CD8-positive, alpha-beta memory T cell (primary cell): ENCODE measurements around the gene MORC2. TPM values are rescaled to one million over a fixed set of nuclear protein-coding genes. Genes with fewer than 3 reads are reported as not detected.

ENCODE experiments used
- CTCF ChIA-PET: fragments of 350-600 bp; sonication (Branson Sonifier 250); formaldehyde crosslinking; loops from one replicate; lab custom pipeline; 2021; ENCODE audit warnings: antibody characterized with exemption; lab: Charles Lee
- POLR2A ChIA-PET: fragments of 350-600 bp; sonication (Branson Sonifier 250); formaldehyde crosslinking; loops from one replicate; lab custom pipeline; 2021; ENCODE audit warnings: antibody characterized with exemption; lab: Charles Lee
- DNase-seq, 5 donors: peaks; one replicate each; pipeline versions ENCODE4 v3.0.0 to v3.0.0-alpha.2; 2020 to 2022; ENCODE audit warnings: mixed read lengths in 1 of 5
- H3K27ac ChIP-seq: one replicate; pipeline ENCODE4 v1.7.0; 2013; ENCODE audit warnings: low read depth, mild to moderate bottlenecking, low read length, moderate library complexity
- H3K27me3 ChIP-seq: 2 replicates; pipeline ENCODE4 v1.7.0; 2013; ENCODE audit warnings: low read length, mild to moderate bottlenecking; ENCODE audit not compliant: insufficient read depth, poor library complexity, severe bottlenecking
- H3K36me3 ChIP-seq: 2 replicates; pipeline ENCODE4 v1.7.0; 2013; ENCODE audit warnings: mild to moderate bottlenecking, low read length, moderate library complexity; ENCODE audit not compliant: insufficient read depth
- H3K4me1 ChIP-seq: 2 replicates; pipeline ENCODE4 v1.7.0; 2013; ENCODE audit warnings: mild to moderate bottlenecking, low read length, moderate library complexity; ENCODE audit not compliant: insufficient read depth
- H3K4me3 ChIP-seq: 2 replicates; pipeline ENCODE4 v1.7.0; 2013; ENCODE audit warnings: mild to moderate bottlenecking, low read length
- H3K9me3 ChIP-seq: 2 replicates; pipeline ENCODE4 v1.7.0; 2013; ENCODE audit warnings: mild to moderate bottlenecking, low read length
- H3K27ac Mint-ChIP-seq, 8 donors: one replicate each; pipeline ENCODE4 v1.8.0; 2020 to 2021; ENCODE audit warnings: mixed read lengths in 8 of 8, mild to moderate bottlenecking in 6 of 8, inconsistent platforms in 3 of 8, moderate library complexity in 3 of 8
- H3K27me3 Mint-ChIP-seq, 2 donors: one replicate each; pipeline ENCODE4 v1.8.0; 2020 to 2021; ENCODE audit warnings: mixed read lengths in 2 of 2, mild to moderate bottlenecking in 1 of 2, moderate library complexity in 1 of 2
- H3K36me3 Mint-ChIP-seq, 3 donors: one replicate each; pipeline ENCODE4 v1.8.0; 2020 to 2021; ENCODE audit warnings: mixed read lengths in 3 of 3, inconsistent platforms in 1 of 3, mild to moderate bottlenecking in 1 of 3
- H3K4me1 Mint-ChIP-seq, 3 donors: one replicate each; pipeline ENCODE4 v1.8.0; 2020 to 2021; ENCODE audit warnings: mixed read lengths in 3 of 3, inconsistent platforms in 1 of 3, mild to moderate bottlenecking in 1 of 3
- H3K4me3 Mint-ChIP-seq, 7 donors: one replicate each; pipeline ENCODE4 v1.8.0; 2020 to 2021; ENCODE audit warnings: mixed read lengths in 7 of 7, mild to moderate bottlenecking in 6 of 7, moderate library complexity in 4 of 7, inconsistent platforms in 2 of 7
- H3K9me3 Mint-ChIP-seq, 5 donors: one replicate each; pipeline ENCODE4 v1.8.0; 2020 to 2022; ENCODE audit warnings: mixed read lengths in 5 of 5, mild to moderate bottlenecking in 3 of 5, moderate library complexity in 2 of 5, inconsistent platforms in 1 of 5
- polyA plus RNA-seq: library from polyadenylated mRNA; unstranded; fragments of 300-500 nt; fragmentation: Illumina TruSeq; gene quantifications from one replicate; pipeline ENCODE4 v1.2.3, GENCODE V29; 2021
- total RNA-seq, 2 experiments: library from RNA; stranded (reverse); gene quantifications; one replicate each; pipeline ENCODE4 v1.2.3, GENCODE V29; 2021

Gene MORC2
- total and polyA plus RNA-seq, 3 experiments from 2014 or later: 13.0 to 29.9 (median 28.7) TPM

DNA sequence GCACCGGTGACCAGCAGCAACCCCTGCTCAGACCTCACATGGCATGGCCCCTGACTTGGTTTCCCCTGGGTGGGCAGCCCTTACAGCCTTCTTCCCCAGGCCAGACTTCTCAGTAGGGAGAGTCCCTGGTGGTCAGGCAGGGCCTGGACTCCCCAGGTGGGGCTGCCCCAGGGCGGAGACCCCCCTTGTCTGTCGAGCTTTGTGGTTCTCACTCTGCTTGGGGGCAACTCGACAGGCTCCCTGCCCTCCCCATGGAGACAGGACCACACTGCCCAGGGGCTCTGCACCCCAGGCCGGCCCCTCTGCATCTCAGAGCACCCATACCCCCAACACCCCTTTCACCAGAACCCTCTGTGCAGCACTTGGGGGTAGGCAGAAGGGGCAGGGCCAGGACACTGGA lies 87.7 kb downstream of the MORC2 start:
- Mint-ChIP-seq H3K36me3 (no peaks in the 10 kb centered on the region), H3K4me1 (no peaks in the 10 kb centered on the region), H3K27ac (no peak overlapping the region), H3K4me3 (no peak overlapping the region), H3K27me3 (peaks cover 0 to 3% of the 10 kb centered on the region in 2 donors), H3K9me3 (no peaks in the 10 kb centered on the region)
- Histone ChIP-seq H3K9me3 (no peaks in the 10 kb centered on the region), H3K4me3 (no peak overlapping the region), H3K36me3 (no peaks in the 10 kb centered on the region), H3K27me3 (no peaks in the 10 kb centered on the region), H3K4me1 (no peaks in the 10 kb centered on the region), H3K27ac (peak overlapping the region; percentile 38)
- ChIA-PET POLR2A (no interaction called here), CTCF (no interaction called here)
- DNase-seq: no peak

DNA sequence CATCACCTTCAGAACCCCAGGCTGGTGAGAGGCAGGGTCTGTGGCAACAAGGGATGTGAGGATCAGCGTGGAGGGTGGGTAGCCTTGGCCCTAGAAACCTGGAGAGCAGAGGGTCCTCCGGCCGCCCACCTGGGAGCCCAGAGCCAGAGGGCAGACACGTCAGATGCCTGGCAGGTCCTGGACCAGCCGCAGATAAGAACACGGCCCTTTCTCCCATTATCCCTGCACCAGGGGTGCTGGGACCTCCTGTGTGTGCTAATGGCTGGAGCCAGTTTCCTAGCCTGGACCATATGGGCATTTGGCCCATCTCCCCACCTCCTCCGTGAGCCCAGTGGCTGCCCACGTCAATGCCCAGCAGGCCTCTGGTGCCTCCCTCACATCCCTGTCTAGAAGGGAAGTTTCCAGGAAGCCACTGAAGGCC lies 88.4 kb downstream of the MORC2 start:
- Mint-ChIP-seq H3K4me3 (no peak overlapping the region), H3K36me3 (no peaks in the 10 kb centered on the region), H3K9me3 (no peaks in the 10 kb centered on the region), H3K27me3 (peaks cover 0 to 3% of the 10 kb centered on the region in 2 donors), H3K4me1 (no peaks in the 10 kb centered on the region), H3K27ac (peak overlapping the region in 1 of 8 donors; percentile 47)
- no peaks in the 10 kb centered on the region for H3K27me3 ChIP-seq
- POLR2A ChIA-PET: no interaction called here
- H3K27ac ChIP-seq: no peak overlapping the region
- H3K4me1 ChIP-seq: no peaks in the 10 kb centered on the region
- no peaks in the 10 kb centered on the region for H3K36me3 ChIP-seq
- no peaks in the 10 kb centered on the region for H3K9me3 ChIP-seq
- DNase-seq: no peak
- CTCF ChIA-PET: interaction anchor here (1.3 kb wide), 1 partner anchor 245 kb away, joined by 4 read pairs; no protein-coding TSS in a partner anchor
- no peak overlapping the region for H3K4me3 ChIP-seq

DNA sequence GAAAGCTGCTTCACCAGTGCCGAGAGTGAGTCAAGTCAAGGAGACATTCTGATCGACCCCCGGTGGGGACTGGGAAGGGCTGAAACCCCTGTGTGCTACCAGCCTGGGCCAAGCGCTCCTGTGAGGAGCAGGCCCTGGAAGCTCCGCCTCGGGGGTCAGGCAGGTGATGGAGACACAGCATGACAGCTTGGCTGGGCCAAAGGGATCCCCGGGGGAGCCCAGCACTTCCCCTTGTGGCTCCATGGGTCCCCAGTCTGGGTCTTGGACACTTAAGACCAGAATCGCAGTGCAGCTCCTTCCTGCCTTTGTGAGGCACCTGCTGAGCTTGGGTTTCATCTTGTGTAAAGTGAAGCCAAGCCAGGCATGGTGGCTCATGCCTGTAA lies 89.2 kb downstream of the MORC2 start:
- Histone ChIP-seq H3K36me3 (no peaks in the 10 kb centered on the region), H3K9me3 (no peaks in the 10 kb centered on the region), H3K4me3 (no peak overlapping the region), H3K4me1 (no peaks in the 10 kb centered on the region), H3K27me3 (no peaks in the 10 kb centered on the region), H3K27ac (no peak overlapping the region)
- no peak for DNase-seq
- Mint-ChIP-seq H3K4me1 (no peaks in the 10 kb centered on the region), H3K36me3 (no peaks in the 10 kb centered on the region), H3K4me3 (peak overlapping the region in 1 of 7 donors; percentile 70), H3K9me3 (no peaks in the 10 kb centered on the region), H3K27me3 (peaks cover 0 to 3% of the 10 kb centered on the region in 2 donors), H3K27ac (no peak overlapping the region)
- CTCF ChIA-PET: interaction anchor here (1.3 kb wide), 1 partner anchor 244 kb away, joined by 4 read pairs; no protein-coding TSS in a partner anchor
- POLR2A ChIA-PET: no interaction called here

DNA sequence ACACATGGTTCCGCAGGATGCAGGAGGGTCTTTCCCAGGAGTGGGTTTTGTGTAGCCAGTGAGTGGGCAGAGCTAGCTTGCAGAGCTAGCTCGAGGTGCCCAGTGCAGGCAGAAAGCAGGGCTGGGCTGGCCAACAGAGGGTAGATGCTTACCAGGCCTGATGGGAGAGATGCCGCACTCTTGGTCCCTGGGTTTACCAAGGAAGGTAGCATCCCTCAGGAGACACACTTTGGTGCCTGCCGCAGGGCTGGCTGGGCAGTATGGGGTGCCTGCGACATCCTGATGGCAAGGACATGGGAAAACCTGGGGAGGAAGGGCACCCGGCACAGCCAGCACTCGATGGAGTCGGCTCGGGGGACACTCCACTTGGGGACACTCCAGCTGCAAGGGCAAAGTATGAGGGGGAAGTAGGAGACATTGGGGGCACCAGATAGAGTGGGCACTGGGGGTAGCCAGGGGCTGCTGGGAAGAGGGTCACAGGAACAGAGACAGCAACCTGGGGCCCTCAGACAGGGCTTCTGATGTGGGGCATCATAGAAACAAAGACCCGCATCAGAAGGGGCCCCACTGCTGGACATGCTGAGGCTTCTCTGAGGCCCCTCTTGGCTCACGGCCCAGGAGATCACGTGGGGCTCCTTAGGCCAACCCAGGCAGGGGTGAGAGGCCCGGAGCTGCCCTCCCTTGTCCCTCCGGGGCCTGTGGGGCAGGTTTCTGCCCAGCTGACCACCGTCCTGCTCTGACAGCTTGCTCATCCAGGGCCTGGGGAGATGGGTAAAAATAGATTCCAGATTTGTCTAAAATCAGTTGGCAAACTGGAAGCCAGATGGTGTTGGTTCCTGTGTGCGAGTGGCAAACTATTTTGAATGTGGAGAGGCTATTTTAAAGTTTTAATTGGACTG lies 89.8 kb downstream of the MORC2 start:
- H3K36me3 ChIP-seq: no peaks in the 10 kb centered on the region
- Mint-ChIP-seq H3K36me3 (no peaks in the 10 kb centered on the region), H3K4me3 (peak overlapping the region in 1 of 7 donors; percentile 70), H3K27me3 (peaks cover 0 to 3% of the 10 kb centered on the region in 2 donors), H3K4me1 (no peaks in the 10 kb centered on the region), H3K9me3 (no peaks in the 10 kb centered on the region), H3K27ac (peak overlapping the region in 1 of 8 donors; percentile 56)
- no peaks in the 10 kb centered on the region for H3K4me1 ChIP-seq
- no peaks in the 10 kb centered on the region for H3K9me3 ChIP-seq
- DNase-seq: no peak
- H3K4me3 ChIP-seq: no peak overlapping the region
- no peak overlapping the region for H3K27ac ChIP-seq
- H3K27me3 ChIP-seq: no peaks in the 10 kb centered on the region
- POLR2A ChIA-PET: no interaction called here
- CTCF ChIA-PET: interaction anchor here (1.3 kb wide), 1 partner anchor 244 kb away, joined by 4 read pairs; no protein-coding TSS in a partner anchor

DNA sequence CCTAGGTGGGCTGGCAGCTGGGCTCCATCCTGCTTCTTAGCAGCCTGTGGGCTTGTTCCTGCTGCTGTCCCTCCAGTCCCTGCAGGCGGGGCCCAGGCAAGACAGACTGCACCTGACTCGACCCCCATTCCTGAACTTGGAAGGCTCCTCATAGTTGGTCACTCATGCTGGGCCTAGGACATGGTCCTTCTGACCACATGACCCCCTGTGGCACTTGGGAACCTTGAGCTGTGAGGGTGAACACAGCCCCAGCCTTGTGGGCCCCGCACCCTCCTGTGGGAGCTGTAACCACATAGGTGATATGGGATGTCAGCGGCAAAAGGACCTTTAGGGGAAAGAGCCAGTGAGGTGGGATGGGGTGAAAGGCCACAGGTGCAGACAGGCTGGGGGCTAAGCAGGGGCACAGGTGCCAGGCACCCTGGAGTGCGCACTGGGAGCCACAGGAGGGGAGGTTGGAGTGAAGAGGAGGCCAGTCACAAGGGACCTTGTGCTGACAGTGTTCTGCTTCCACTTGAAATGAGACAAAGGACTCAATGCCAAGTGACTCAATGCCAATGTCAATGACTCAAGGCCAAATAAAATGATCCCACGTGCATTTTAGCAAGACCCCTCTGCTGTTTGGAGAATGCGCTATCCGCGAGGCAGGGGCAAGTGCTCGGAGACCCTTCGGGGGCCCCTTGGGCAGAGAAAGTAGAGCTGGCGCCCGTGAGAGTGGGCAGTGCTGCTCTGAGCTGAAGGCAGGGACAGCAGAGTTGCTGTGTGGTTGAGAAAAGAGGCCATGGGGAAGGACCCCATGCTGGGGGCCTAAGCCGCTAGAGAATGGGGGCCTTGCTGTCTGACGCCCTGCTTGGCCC lies 90.7 kb downstream of the MORC2 start:
- Mint-ChIP-seq H3K4me3 (no peak overlapping the region), H3K9me3 (no peaks in the 10 kb centered on the region), H3K27ac (peak overlapping the region in 2 of 8 donors; percentile 40 to 56), H3K27me3 (peaks cover 0 to 3% of the 10 kb centered on the region in 2 donors), H3K36me3 (no peaks in the 10 kb centered on the region), H3K4me1 (no peaks in the 10 kb centered on the region)
- Histone ChIP-seq H3K9me3 (no peaks in the 10 kb centered on the region), H3K4me1 (no peaks in the 10 kb centered on the region), H3K27me3 (no peaks in the 10 kb centered on the region), H3K4me3 (no peak overlapping the region), H3K36me3 (no peaks in the 10 kb centered on the region), H3K27ac (no peak overlapping the region)
- no peak for DNase-seq
- ChIA-PET CTCF (no interaction called here), POLR2A (no interaction called here)

DNA sequence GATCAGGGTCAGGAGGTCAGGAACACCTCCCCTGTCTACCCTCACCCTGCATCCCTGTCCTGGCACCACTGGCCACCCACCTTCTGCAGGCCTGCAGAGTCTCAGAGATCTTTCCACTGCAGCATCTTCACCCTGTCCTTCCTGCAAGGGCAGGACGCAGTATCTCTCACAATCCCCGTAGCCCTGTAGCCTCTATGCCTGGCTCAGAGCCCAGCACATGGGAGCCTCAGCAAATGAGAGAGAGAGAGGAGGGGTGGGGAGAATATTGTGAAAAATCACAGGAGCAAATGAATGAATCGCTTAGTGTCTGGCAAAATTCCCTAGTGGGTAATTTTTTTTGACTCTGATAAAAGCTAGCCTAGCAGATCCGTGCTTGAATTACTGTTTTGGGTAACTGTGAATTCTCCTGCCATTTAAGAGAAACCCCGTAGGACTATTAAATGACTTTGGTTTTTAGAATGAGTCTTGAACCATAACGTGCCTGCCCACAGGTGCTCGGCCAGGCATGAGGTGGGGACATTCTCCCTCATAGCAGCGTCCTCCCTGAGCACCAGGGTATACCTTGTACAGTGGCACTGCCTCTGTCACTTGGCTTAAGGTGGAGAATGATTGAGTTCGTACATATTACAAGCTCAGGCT lies 91.5 kb downstream of the MORC2 start:
- no peaks in the 10 kb centered on the region for H3K4me1 ChIP-seq
- Mint-ChIP-seq H3K36me3 (no peaks in the 10 kb centered on the region), H3K9me3 (no peaks in the 10 kb centered on the region), H3K27ac (no peak overlapping the region), H3K4me1 (no peaks in the 10 kb centered on the region), H3K4me3 (no peak overlapping the region), H3K27me3 (peaks cover 0 to 3% of the 10 kb centered on the region in 2 donors)
- no peaks in the 10 kb centered on the region for H3K9me3 ChIP-seq
- POLR2A ChIA-PET: no interaction called here
- H3K4me3 ChIP-seq: no peak overlapping the region
- H3K36me3 ChIP-seq: no peaks in the 10 kb centered on the region
- no peak overlapping the region for H3K27ac ChIP-seq
- DNase-seq: no peak
- CTCF ChIA-PET: no interaction called here
- no peaks in the 10 kb centered on the region for H3K27me3 ChIP-seq

DNA sequence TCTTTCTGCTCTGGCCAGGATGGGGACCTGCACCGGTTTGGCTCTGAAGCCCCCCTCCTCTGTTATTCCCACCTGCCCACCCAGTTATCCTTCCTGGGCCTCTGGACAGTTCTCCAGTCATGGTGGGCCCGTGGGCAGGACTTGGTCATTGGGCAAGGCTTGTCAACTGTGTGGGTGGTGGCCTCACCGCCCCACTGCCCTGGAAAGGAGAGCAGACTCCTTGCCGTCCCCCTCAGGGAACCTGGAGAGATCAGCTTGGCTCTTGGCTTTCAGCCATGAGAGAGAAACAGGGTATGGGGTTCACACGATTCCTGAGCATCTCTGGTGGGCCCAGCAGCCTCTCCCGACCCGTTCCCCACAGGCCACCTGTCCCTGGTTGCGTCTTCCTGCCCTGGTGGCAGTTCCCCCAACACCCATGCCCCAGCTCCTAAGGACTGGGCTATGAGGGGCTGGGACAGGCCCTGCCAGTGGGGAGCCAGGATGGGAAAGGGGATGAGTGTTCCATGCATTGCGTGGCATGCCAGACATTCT lies 92.3 kb downstream of the MORC2 start:
- Mint-ChIP-seq H3K27ac (no peak overlapping the region), H3K4me3 (no peak overlapping the region), H3K4me1 (no peaks in the 10 kb centered on the region), H3K36me3 (no peaks in the 10 kb centered on the region), H3K9me3 (no peaks in the 10 kb centered on the region), H3K27me3 (peaks cover 0 to 3% of the 10 kb centered on the region in 2 donors)
- ChIA-PET CTCF (no interaction called here), POLR2A (no interaction called here)
- Histone ChIP-seq H3K36me3 (no peaks in the 10 kb centered on the region), H3K4me1 (no peaks in the 10 kb centered on the region), H3K9me3 (no peaks in the 10 kb centered on the region), H3K27ac (no peak overlapping the region), H3K4me3 (no peak overlapping the region), H3K27me3 (no peaks in the 10 kb centered on the region)
- DNase-seq: no peak
